ENCODE data around the gene KIF23. TPM values are rescaled to one million over a fixed set of nuclear protein-coding genes. Genes with fewer than 3 reads are reported as not detected.
A peak's percentile ranks its signal among the peaks of the same experiment; 100 is the strongest.

KIF23 gene
- polyA plus RNA-seq, 1 experiment: 33.9 TPM

GRCh38 chr15:69472562-69472961 is 58.4 kb downstream of the KIF23 start:
- no peak for DNase-seq (ENCODE audit: low read depth)
- no peak for TF ChIP-seq CTCF (IDR thresholded peaks at IDR 0.05; ENCODE audit: insufficient read depth, low read depth, low read length)
- CTCF ChIA-PET: interaction anchor here (1.6 kb wide), 1 partner anchor 9 kb away, joined by 6 read pairs; no protein-coding TSS in a partner anchor
- no peaks in the 10 kb centered on the region for H3K27me3 ChIP-seq (ENCODE audit: control insufficient read depth, insufficient read depth, low read length)
- POLR2A ChIA-PET: no interaction called here
- no peaks in the 10 kb centered on the region for H3K36me3 ChIP-seq (ENCODE audit: control insufficient read depth, insufficient read depth, low read length)
- no peak overlapping the region for H3K4me3 ChIP-seq (ENCODE audit: low read depth, low read length)

GRCh38 chr15:69474291-69474690 is 60.1 kb downstream of the KIF23 start:
- ChIA-PET CTCF (interaction anchor here (0.9 to 6.6 kb wide), 7 partner anchors 8 to 1014 kb away, joined by 3 to 45 read pairs (median 5); no protein-coding TSS in a partner anchor), POLR2A (interaction anchor here (0.7 kb wide), 1 partner anchor 11 kb away, joined by 3 read pairs; no protein-coding TSS in a partner anchor)
- no peak overlapping the region for H3K4me3 ChIP-seq (ENCODE audit: low read depth, low read length)
- no peak for TF ChIP-seq CTCF (IDR thresholded peaks at IDR 0.05; ENCODE audit: insufficient read depth, low read depth, low read length)
- no peaks in the 10 kb centered on the region for H3K36me3 ChIP-seq (ENCODE audit: control insufficient read depth, insufficient read depth, low read length)
- DNase-seq (ENCODE audit: low read depth): no peak
- peaks cover 3% of the 10 kb centered on the region; the same call in 1 of the 2 replicates for H3K27me3 ChIP-seq (ENCODE audit: control insufficient read depth, insufficient read depth, low read length)

GRCh38 chr15:69474846-69475455 is 60.8 kb downstream of the KIF23 start:
- no peaks in the 10 kb centered on the region for H3K36me3 ChIP-seq (ENCODE audit: control insufficient read depth, insufficient read depth, low read length)
- ChIA-PET POLR2A (no interaction called here), CTCF (interaction anchor here (0.6 to 6.6 kb wide), 15 partner anchors 9 to 1063 kb away, joined by 3 to 45 read pairs (median 4); no protein-coding TSS in a partner anchor)
- TF ChIP-seq CTCF (IDR thresholded peaks at IDR 0.05; ENCODE audit: insufficient read depth, low read depth, low read length): peak; percentile 30
- peaks cover 3% of the 10 kb centered on the region; the same call in 1 of the 2 replicates for H3K27me3 ChIP-seq (ENCODE audit: control insufficient read depth, insufficient read depth, low read length)
- DNase-seq (ENCODE audit: low read depth): no peak
- H3K4me3 ChIP-seq (ENCODE audit: low read depth, low read length): no peak overlapping the region

GRCh38 chr15:69475769-69476358 is 61.7 kb downstream of the KIF23 start:
- POLR2A ChIA-PET: no interaction called here

More at GRCh38 chr15:69475769-69476358, 61.7 kb downstream of the KIF23 start:
- H3K36me3 ChIP-seq (ENCODE audit: control insufficient read depth, insufficient read depth, low read length): no peaks in the 10 kb centered on the region
- peaks cover 3% of the 10 kb centered on the region; the same call in 1 of the 2 replicates for H3K27me3 ChIP-seq (ENCODE audit: control insufficient read depth, insufficient read depth, low read length)
- H3K4me3 ChIP-seq (ENCODE audit: low read depth, low read length): no peak overlapping the region
- DNase-seq (ENCODE audit: low read depth): no peak
- CTCF ChIA-PET: interaction anchor here (0.6 to 6.6 kb wide), 23 partner anchors 10 to 1160 kb away, joined by 3 to 45 read pairs (median 3); no protein-coding TSS in a partner anchor
- TF ChIP-seq CTCF (IDR thresholded peaks at IDR 0.05; ENCODE audit: insufficient read depth, low read depth, low read length): peak; percentile 95
